ENCODE data around the gene LCN15.

GRCh38 chr9:136756134-136756438 is 8.2 kb downstream of the LCN15 start:
- TF ChIP-seq EZH2 (IDR thresholded peaks at IDR 0.05; ENCODE audit: low read depth, unreplicated experiment) (no peak), CTCF (conservative IDR thresholded peaks at IDR 0.05; ENCODE audit: low read depth in 2 of 2) (no peak), POLR2AphosphoS5 (IDR thresholded peaks at IDR 0.05; ENCODE audit: low read depth) (no peak), REST (IDR thresholded peaks at IDR 0.05; ENCODE audit: unreplicated experiment) (no peak), CREB1 (CRISPR knock-in tag; IDR thresholded peaks at IDR 0.05; ENCODE audit: low read depth) (no peak), EZH2phosphoT487 (IDR thresholded peaks at IDR 0.05; ENCODE audit: unreplicated experiment) (no peak)
